Stimulated activated CD4-positive, alpha-beta T cell treated with anti-CD3 and anti-CD28 coated beads, Interleukin-2, amount 100 ng/mL, for 48 hours (primary cell): ENCODE results near the gene MDP1.
"Not testable (repeated sequence)": the region's sequence is repeated elsewhere in the genome, so short reads cannot be mapped to it uniquely, and the experiment has no call there.

ENCODE experiments used
- DNase-seq, 2 donors: peaks; one replicate each; pipeline ENCODE4 v3.0.0-alpha.2; 2020

Gene MDP1

GRCh38 chr14:24250354-24250753 lies 34.5 kb upstream of the MDP1 start:
- no peak for DNase-seq

- DNase-seq: no peak
These were observed 33.6 kb upstream of the MDP1 start for GRCh38 chr14:24249230-24250021.

GRCh38 chr14:24247422-24247821 lies 31.6 kb upstream of the MDP1 start:
- no peak for DNase-seq

- no peak for DNase-seq
These were observed 30.9 kb upstream of the MDP1 start for GRCh38 chr14:24246765-24247212.

GRCh38 chr14:24245350-24245749 lies 29.5 kb upstream of the MDP1 start:
- DNase-seq: not testable (repeated sequence)

GRCh38 chr14:24243336-24243836 lies 27.5 kb upstream of the MDP1 start:
- no peak for DNase-seq

- peak; percentile 90 for DNase-seq
These were observed 26.1 kb upstream of the MDP1 start for GRCh38 chr14:24241829-24242443.

GRCh38 chr14:24240110-24240918 lies 24.4 kb upstream of the MDP1 start:
- no peak for DNase-seq

- DNase-seq: no peak
These were observed 22.7 kb upstream of the MDP1 start for GRCh38 chr14:24238527-24239037.

GRCh38 chr14:24238123-24238522 lies 22.3 kb upstream of the MDP1 start:
- DNase-seq: no peak

- DNase-seq: no peak
These were observed 21.6 kb upstream of the MDP1 start for GRCh38 chr14:24237463-24237955.

GRCh38 chr14:24236689-24237462 lies 21.0 kb upstream of the MDP1 start:
- no peak for DNase-seq

- DNase-seq: no peak
These were observed 20.2 kb upstream of the MDP1 start for GRCh38 chr14:24235804-24236688.

- no peak for DNase-seq
These were observed 18.5 kb upstream of the MDP1 start for GRCh38 chr14:24234095-24235005.

- DNase-seq: no peak
These were observed 17.6 kb upstream of the MDP1 start for GRCh38 chr14:24233538-24233866.

GRCh38 chr14:24232645-24233537 lies 17.0 kb upstream of the MDP1 start, which contains the start of gene GMPR2:
Gene GMPR2, plus strand, starts transcription at chr14:24232929. Its CDS starts 325 bp downstream, at chr14:24233254.
- DNase-seq: no peak

- DNase-seq: peak; percentile 83 to 87
These were observed 16.3 kb upstream of the MDP1 start, which contains the start of gene NEDD8 for GRCh38 chr14:24232121-24232644. Gene NEDD8, minus strand, starts transcription at chr14:24232367. Its CDS starts 100 bp downstream, at chr14:24232267.
